HL-60 (cell line): ENCODE data around the gene CIROP.

Source experiments
- DNase-seq, 2 experiments: peaks; one replicate each; pipeline ENCODE4 v3.0.0-alpha.2; 2010 to 2020; ENCODE audit warnings: low read depth in 1 of 2, low spot score in 1 of 2
- H3K27ac ChIP-seq: fragments of 250-450 bp; sonication (Bioruptor Pico); replicated peaks from 2 replicates; pipeline ENCODE4 v1.5.1; 2020; ENCODE audit warnings: mild to moderate bottlenecking, moderate library complexity
- H3K27me3 ChIP-seq: fragments of 250-450 bp; sonication (Bioruptor Pico); 2 replicates; pipeline ENCODE4 v1.5.1; 2021; ENCODE audit warnings: mild to moderate bottlenecking, moderate library complexity; ENCODE audit not compliant: insufficient read depth, poor library complexity, severe bottlenecking
- H3K4me3 ChIP-seq: replicated peaks from 2 replicates; pipeline ENCODE4 v1.5.1; 2011; ENCODE audit warnings: mild to moderate bottlenecking, control low read depth, low read length; ENCODE audit not compliant: insufficient read depth
- GABPA ChIP-seq: IDR thresholded peaks from 2 replicates; pipeline ENCODE4 v1.6.1; 2012; ENCODE audit warnings: low read depth
- POLR2AphosphoS5 ChIP-seq: IDR thresholded peaks from 2 replicates; pipeline ENCODE4 v1.6.1; 2012; ENCODE audit warnings: low read depth
- SPI1 ChIP-seq: IDR thresholded peaks from 2 replicates; pipeline ENCODE4 v1.6.1; 2012; ENCODE audit warnings: low read depth, mild to moderate bottlenecking, borderline replicate concordance
- TF ChIP-seq, protein P1 (sequence below): IDR thresholded peaks from 2 replicates; pipeline ENCODE4 v1.6.1; 2012; ENCODE audit warnings: low read depth; ENCODE audit not compliant: insufficient replicate concordance
- TF ChIP-seq, protein P2 (sequence below): IDR thresholded peaks from one replicate; pipeline ENCODE4 v1.5.1; 2011; ENCODE audit warnings: low read length, control low read depth, inconsistent platforms; ENCODE audit not compliant: insufficient read depth

The CIROP gene

DNA sequence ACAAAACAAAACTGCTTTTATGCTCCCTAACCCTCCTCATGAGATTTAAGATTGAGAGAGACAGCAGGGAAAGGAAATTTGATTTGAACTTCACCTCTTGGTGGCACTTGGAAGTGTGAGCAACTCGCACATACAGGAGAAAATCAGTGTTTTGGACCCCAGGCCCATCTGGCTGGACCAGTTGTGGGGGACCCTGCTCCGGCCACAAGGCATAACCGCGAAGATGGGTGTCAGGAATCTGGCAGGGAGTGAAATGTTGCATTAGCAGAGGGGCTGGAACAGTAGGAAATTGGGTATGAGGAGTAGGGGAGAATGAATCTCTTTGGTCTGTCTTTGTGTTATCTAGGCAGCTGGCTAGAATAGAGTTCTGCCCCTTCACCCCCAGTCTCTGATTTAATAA lies 1.2 kb downstream of the CIROP start:
- H3K4me3 ChIP-seq, result no peak overlapping the region
- no peaks in the 10 kb centered on the region for H3K27me3 ChIP-seq
- DNase-seq, result no peak
- H3K27ac ChIP-seq, result no peak overlapping the region
- TF ChIP-seq SPI1, result no peak
- no peak for TF ChIP-seq POLR2AphosphoS5
- TF ChIP-seq, protein P1, sequence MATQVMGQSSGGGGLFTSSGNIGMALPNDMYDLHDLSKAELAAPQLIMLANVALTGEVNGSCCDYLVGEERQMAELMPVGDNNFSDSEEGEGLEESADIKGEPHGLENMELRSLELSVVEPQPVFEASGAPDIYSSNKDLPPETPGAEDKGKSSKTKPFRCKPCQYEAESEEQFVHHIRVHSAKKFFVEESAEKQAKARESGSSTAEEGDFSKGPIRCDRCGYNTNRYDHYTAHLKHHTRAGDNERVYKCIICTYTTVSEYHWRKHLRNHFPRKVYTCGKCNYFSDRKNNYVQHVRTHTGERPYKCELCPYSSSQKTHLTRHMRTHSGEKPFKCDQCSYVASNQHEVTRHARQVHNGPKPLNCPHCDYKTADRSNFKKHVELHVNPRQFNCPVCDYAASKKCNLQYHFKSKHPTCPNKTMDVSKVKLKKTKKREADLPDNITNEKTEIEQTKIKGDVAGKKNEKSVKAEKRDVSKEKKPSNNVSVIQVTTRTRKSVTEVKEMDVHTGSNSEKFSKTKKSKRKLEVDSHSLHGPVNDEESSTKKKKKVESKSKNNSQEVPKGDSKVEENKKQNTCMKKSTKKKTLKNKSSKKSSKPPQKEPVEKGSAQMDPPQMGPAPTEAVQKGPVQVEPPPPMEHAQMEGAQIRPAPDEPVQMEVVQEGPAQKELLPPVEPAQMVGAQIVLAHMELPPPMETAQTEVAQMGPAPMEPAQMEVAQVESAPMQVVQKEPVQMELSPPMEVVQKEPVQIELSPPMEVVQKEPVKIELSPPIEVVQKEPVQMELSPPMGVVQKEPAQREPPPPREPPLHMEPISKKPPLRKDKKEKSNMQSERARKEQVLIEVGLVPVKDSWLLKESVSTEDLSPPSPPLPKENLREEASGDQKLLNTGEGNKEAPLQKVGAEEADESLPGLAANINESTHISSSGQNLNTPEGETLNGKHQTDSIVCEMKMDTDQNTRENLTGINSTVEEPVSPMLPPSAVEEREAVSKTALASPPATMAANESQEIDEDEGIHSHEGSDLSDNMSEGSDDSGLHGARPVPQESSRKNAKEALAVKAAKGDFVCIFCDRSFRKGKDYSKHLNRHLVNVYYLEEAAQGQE, result no peak
- no peak for TF ChIP-seq GABPA
- TF ChIP-seq, protein P2, sequence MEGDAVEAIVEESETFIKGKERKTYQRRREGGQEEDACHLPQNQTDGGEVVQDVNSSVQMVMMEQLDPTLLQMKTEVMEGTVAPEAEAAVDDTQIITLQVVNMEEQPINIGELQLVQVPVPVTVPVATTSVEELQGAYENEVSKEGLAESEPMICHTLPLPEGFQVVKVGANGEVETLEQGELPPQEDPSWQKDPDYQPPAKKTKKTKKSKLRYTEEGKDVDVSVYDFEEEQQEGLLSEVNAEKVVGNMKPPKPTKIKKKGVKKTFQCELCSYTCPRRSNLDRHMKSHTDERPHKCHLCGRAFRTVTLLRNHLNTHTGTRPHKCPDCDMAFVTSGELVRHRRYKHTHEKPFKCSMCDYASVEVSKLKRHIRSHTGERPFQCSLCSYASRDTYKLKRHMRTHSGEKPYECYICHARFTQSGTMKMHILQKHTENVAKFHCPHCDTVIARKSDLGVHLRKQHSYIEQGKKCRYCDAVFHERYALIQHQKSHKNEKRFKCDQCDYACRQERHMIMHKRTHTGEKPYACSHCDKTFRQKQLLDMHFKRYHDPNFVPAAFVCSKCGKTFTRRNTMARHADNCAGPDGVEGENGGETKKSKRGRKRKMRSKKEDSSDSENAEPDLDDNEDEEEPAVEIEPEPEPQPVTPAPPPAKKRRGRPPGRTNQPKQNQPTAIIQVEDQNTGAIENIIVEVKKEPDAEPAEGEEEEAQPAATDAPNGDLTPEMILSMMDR, result no peak

DNA sequence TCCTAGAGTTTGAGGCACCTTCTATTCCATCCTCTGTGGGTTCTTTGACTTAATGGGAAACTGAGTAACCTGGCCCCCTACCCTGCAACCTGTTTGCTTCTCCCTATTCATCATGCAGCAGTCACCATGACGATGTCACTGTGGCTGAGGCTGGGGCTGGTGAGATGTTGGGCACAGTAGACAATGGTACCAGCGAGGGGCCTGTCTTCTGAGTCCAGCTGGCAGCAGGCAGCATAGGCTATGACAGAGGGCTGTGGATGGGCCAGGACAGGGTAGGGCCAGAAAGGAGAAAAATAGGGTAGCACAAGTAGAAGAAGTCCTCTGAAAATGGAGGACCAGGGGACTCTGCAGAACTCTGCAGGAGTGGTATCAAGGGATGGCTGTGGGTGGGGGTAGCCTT lies 2.0 kb downstream of the CIROP start:
- DNase-seq, result no peak
- Histone ChIP-seq H3K27ac (no peak overlapping the region), H3K27me3 (no peaks in the 10 kb centered on the region), H3K4me3 (no peak overlapping the region)
- TF ChIP-seq POLR2AphosphoS5, result no peak
- TF ChIP-seq, protein P2, result no peak
- TF ChIP-seq GABPA, result no peak
- no peak for TF ChIP-seq SPI1
- TF ChIP-seq, protein P1, result no peak

DNA sequence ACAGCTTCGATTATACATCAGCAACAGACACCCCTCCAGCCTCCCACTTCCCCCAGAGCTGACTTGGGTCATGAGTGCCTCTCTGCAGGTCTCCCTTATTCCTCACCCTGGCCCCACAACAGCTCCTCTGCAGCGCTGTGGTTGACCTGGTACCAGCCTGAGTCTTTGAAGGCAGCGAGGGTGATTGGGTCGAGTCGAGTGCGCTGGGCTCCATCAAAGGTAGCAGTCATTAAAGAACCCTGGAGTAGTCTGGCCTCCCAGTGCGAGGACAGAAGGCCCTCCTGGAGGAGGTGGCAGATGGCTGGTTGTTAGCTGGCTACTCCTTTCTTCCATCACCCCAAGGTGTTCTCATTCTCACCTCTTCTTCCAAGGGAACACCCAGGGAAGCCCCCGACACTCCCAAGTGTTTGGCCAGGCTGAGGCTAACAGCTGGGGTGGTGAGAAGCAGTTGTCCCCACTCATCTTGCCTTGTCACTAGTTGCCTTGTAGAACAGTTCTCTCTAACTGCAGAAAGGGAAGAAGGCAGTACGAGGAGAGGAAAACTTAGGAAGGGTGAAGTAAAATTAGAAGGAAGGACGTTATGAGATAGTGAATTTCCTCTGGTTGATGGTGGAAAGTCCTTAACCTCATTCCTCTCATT lies 2.7 kb downstream of the CIROP start:
- H3K4me3 ChIP-seq, result no peak overlapping the region
- no peaks in the 10 kb centered on the region for H3K27me3 ChIP-seq
- DNase-seq, result no peak
- H3K27ac ChIP-seq, result no peak overlapping the region
- TF ChIP-seq POLR2AphosphoS5, result no peak
- TF ChIP-seq, protein P2, result no peak
- no peak for TF ChIP-seq SPI1
- no peak for TF ChIP-seq GABPA
- TF ChIP-seq, protein P1, result no peak
